Stimulated activated naive CD8-positive, alpha-beta T cell treated with anti-CD3 and anti-CD28 coated beads, Interleukin-15, Interleukin-2, amounts not matched to agents 100 ng/mL and 50 ng/mL, for 24 hours (primary cell): Measurements from ENCODE around the gene GPR15.

Experiments used
- H3K27ac Mint-ChIP-seq: one replicate; pipeline ENCODE4 v1.8.0; 2021; ENCODE audit warnings: mild to moderate bottlenecking, mixed read lengths
- H3K27me3 Mint-ChIP-seq: one replicate; pipeline ENCODE4 v1.8.0; 2021; ENCODE audit warnings: mixed read lengths
- H3K36me3 Mint-ChIP-seq: one replicate; pipeline ENCODE4 v1.8.0; 2021; ENCODE audit warnings: low read depth, mixed read lengths
- H3K4me1 Mint-ChIP-seq: one replicate; pipeline ENCODE4 v1.8.0; 2021; ENCODE audit warnings: low read depth, mixed read lengths
- H3K4me3 Mint-ChIP-seq: one replicate; pipeline ENCODE4 v1.8.0; 2021; ENCODE audit warnings: mild to moderate bottlenecking, mixed read lengths
- H3K9me3 Mint-ChIP-seq: one replicate; pipeline ENCODE4 v1.8.0; 2021; ENCODE audit warnings: mixed read lengths

Gene GPR15

GRCh38 chr3:98542623-98543022, 10.8 kb downstream of the GPR15 start:
- H3K27me3 Mint-ChIP-seq = no peaks in the 10 kb centered on the region
- H3K27ac Mint-ChIP-seq = no peak overlapping the region
- peaks cover 70% of the 10 kb centered on the region for H3K4me1 Mint-ChIP-seq
- H3K36me3 Mint-ChIP-seq = peaks cover 3% of the 10 kb centered on the region
- H3K9me3 Mint-ChIP-seq = no peaks in the 10 kb centered on the region
- no peak overlapping the region for H3K4me3 Mint-ChIP-seq

GRCh38 chr3:98545940-98546339, 14.2 kb downstream of the GPR15 start:
- peaks cover 3% of the 10 kb centered on the region for H3K36me3 Mint-ChIP-seq
- H3K4me3 Mint-ChIP-seq = peak overlapping the region; percentile 53
- no peaks in the 10 kb centered on the region for H3K27me3 Mint-ChIP-seq
- H3K9me3 Mint-ChIP-seq = no peaks in the 10 kb centered on the region
- peaks cover 63% of the 10 kb centered on the region for H3K4me1 Mint-ChIP-seq
- H3K27ac Mint-ChIP-seq = peak overlapping the region; percentile 89

- no peak overlapping the region for H3K27ac Mint-ChIP-seq
- H3K4me1 Mint-ChIP-seq = peaks cover 65% of the 10 kb centered on the region
- H3K36me3 Mint-ChIP-seq = no peaks in the 10 kb centered on the region
- no peaks in the 10 kb centered on the region for H3K27me3 Mint-ChIP-seq
- H3K9me3 Mint-ChIP-seq = no peaks in the 10 kb centered on the region
- no peak overlapping the region for H3K4me3 Mint-ChIP-seq
These were observed 16.8 kb downstream of the GPR15 start for GRCh38 chr3:98548544-98548943.

- Mint-ChIP-seq H3K4me3 (no peak overlapping the region), H3K27ac (peak overlapping the region; percentile 57), H3K27me3 (no peaks in the 10 kb centered on the region), H3K9me3 (no peaks in the 10 kb centered on the region), H3K4me1 (peaks cover 70% of the 10 kb centered on the region), H3K36me3 (peaks cover 1% of the 10 kb centered on the region)
These were observed 19.1 kb downstream of the GPR15 start for GRCh38 chr3:98550833-98551232.

GRCh38 chr3:98551236-98551635, 19.5 kb downstream of the GPR15 start:
- Mint-ChIP-seq H3K4me1 (peaks cover 70% of the 10 kb centered on the region), H3K9me3 (no peaks in the 10 kb centered on the region), H3K27me3 (no peaks in the 10 kb centered on the region), H3K27ac (peak overlapping the region; percentile 57), H3K36me3 (peaks cover 4% of the 10 kb centered on the region), H3K4me3 (no peak overlapping the region)

- Mint-ChIP-seq H3K9me3 (no peaks in the 10 kb centered on the region), H3K27me3 (no peaks in the 10 kb centered on the region), H3K27ac (peak overlapping the region; percentile 89), H3K4me3 (no peak overlapping the region), H3K4me1 (peaks cover 72% of the 10 kb centered on the region), H3K36me3 (peaks cover 4% of the 10 kb centered on the region)
These were observed 20.0 kb downstream of the GPR15 start for GRCh38 chr3:98551754-98552153.

GRCh38 chr3:98552232-98553020, 20.6 kb downstream of the GPR15 start:
- H3K4me1 Mint-ChIP-seq = peaks cover 79% of the 10 kb centered on the region
- peaks cover 4% of the 10 kb centered on the region for H3K36me3 Mint-ChIP-seq
- H3K9me3 Mint-ChIP-seq = no peaks in the 10 kb centered on the region
- peak overlapping the region; percentile 89 for H3K27ac Mint-ChIP-seq
- H3K4me3 Mint-ChIP-seq = peak overlapping the region; percentile 68
- H3K27me3 Mint-ChIP-seq = no peaks in the 10 kb centered on the region

GRCh38 chr3:98553021-98553563, 21.3 kb downstream of the GPR15 start:
- Mint-ChIP-seq H3K4me1 (peaks cover 85% of the 10 kb centered on the region), H3K4me3 (peak overlapping the region; percentile 68), H3K27ac (peak overlapping the region; percentile 89), H3K36me3 (peaks cover 4% of the 10 kb centered on the region), H3K27me3 (no peaks in the 10 kb centered on the region), H3K9me3 (no peaks in the 10 kb centered on the region)

GRCh38 chr3:98553753-98554152, 22.0 kb downstream of the GPR15 start:
- Mint-ChIP-seq H3K4me3 (peak overlapping the region; percentile 78), H3K4me1 (peaks cover 90% of the 10 kb centered on the region), H3K36me3 (peaks cover 4% of the 10 kb centered on the region), H3K27me3 (no peaks in the 10 kb centered on the region), H3K9me3 (no peaks in the 10 kb centered on the region), H3K27ac (peak overlapping the region; percentile 89)

GRCh38 chr3:98554580-98554979, 22.8 kb downstream of the GPR15 start:
- no peaks in the 10 kb centered on the region for H3K27me3 Mint-ChIP-seq
- no peaks in the 10 kb centered on the region for H3K9me3 Mint-ChIP-seq
- H3K4me1 Mint-ChIP-seq = peaks cover 92% of the 10 kb centered on the region
- peaks cover 4% of the 10 kb centered on the region for H3K36me3 Mint-ChIP-seq
- peak overlapping the region; percentile 78 for H3K4me3 Mint-ChIP-seq
- H3K27ac Mint-ChIP-seq = peak overlapping the region; percentile 99

GRCh38 chr3:98555025-98555379, 23.2 kb downstream of the GPR15 start:
- peak overlapping the region; percentile 71 for H3K4me3 Mint-ChIP-seq
- H3K27me3 Mint-ChIP-seq = no peaks in the 10 kb centered on the region
- peaks cover 4% of the 10 kb centered on the region for H3K36me3 Mint-ChIP-seq
- peaks cover 88% of the 10 kb centered on the region for H3K4me1 Mint-ChIP-seq
- no peaks in the 10 kb centered on the region for H3K9me3 Mint-ChIP-seq
- peak overlapping the region; percentile 99 for H3K27ac Mint-ChIP-seq

- H3K9me3 Mint-ChIP-seq = no peaks in the 10 kb centered on the region
These were observed 24.7 kb downstream of the GPR15 start for GRCh38 chr3:98556164-98557130.

GRCh38 chr3:98557324-98558010, 25.7 kb downstream of the GPR15 start:
- Mint-ChIP-seq H3K9me3 (no peaks in the 10 kb centered on the region), H3K4me3 (peak overlapping the region; percentile 71)

More at GRCh38 chr3:98556164-98557130, 24.7 kb downstream of the GPR15 start:
- no peaks in the 10 kb centered on the region for H3K27me3 Mint-ChIP-seq
- peaks cover 88% of the 10 kb centered on the region for H3K4me1 Mint-ChIP-seq
- H3K27ac Mint-ChIP-seq = peak overlapping the region; percentile 99
- H3K36me3 Mint-ChIP-seq = peaks cover 4% of the 10 kb centered on the region
- H3K4me3 Mint-ChIP-seq = peak overlapping the region; percentile 71

GRCh38 chr3:98558100-98558827, 26.5 kb downstream of the GPR15 start:
- Mint-ChIP-seq H3K27me3 (no peaks in the 10 kb centered on the region), H3K4me3 (peak overlapping the region; percentile 71), H3K27ac (peak overlapping the region; percentile 99), H3K4me1 (peaks cover 87% of the 10 kb centered on the region), H3K36me3 (peaks cover 4% of the 10 kb centered on the region), H3K9me3 (no peaks in the 10 kb centered on the region)

More at GRCh38 chr3:98557324-98558010, 25.7 kb downstream of the GPR15 start:
- Mint-ChIP-seq H3K4me1 (peaks cover 87% of the 10 kb centered on the region), H3K27me3 (no peaks in the 10 kb centered on the region), H3K27ac (peak overlapping the region; percentile 99), H3K36me3 (peaks cover 4% of the 10 kb centered on the region)
